ENCODE measurements around the gene MYO1E.

Gene MYO1E

GRCh38 chr15:59298225-59298853, 74.3 kb downstream of the MYO1E start:
- H3K4me1 ChIP-seq, result no peaks in the 10 kb centered on the region
- no peaks in the 10 kb centered on the region for H3K79me2 ChIP-seq
- H3K27me3 ChIP-seq (ENCODE audit: control insufficient read depth, insufficient read depth, low read length), result no peaks in the 10 kb centered on the region
- no peaks in the 10 kb centered on the region for H3K36me3 ChIP-seq (ENCODE audit: control insufficient read depth, insufficient read depth, low read length)
- no peak overlapping the region for H3K27ac ChIP-seq
- H3K4me2 ChIP-seq (ENCODE audit: low read length), result no peak overlapping the region
- H3K9ac ChIP-seq, result no peak overlapping the region
- no peak for TF ChIP-seq CTCF (IDR thresholded peaks at IDR 0.05)
- no peaks in the 10 kb centered on the region for H3K9me3 ChIP-seq (ENCODE audit: control insufficient read depth, low read length)
- no peak overlapping the region for H2AFZ ChIP-seq
- no peak overlapping the region for H3K4me3 ChIP-seq (ENCODE audit: low read depth, low read length)

GRCh38 chr15:59296181-59296617, 76.5 kb downstream of the MYO1E start:
- Histone ChIP-seq H3K4me1 (no peaks in the 10 kb centered on the region), H3K4me3 (ENCODE audit: low read depth, low read length) (no peak overlapping the region), H3K4me2 (ENCODE audit: low read length) (no peak overlapping the region), H3K27me3 (ENCODE audit: control insufficient read depth, insufficient read depth, low read length) (no peaks in the 10 kb centered on the region), H3K36me3 (ENCODE audit: control insufficient read depth, insufficient read depth, low read length) (no peaks in the 10 kb centered on the region), H2AFZ (no peak overlapping the region), H3K27ac (no peak overlapping the region), H3K9me3 (ENCODE audit: control insufficient read depth, low read length) (no peaks in the 10 kb centered on the region), H3K9ac (no peak overlapping the region), H3K79me2 (no peaks in the 10 kb centered on the region)
- TF ChIP-seq CTCF (IDR thresholded peaks at IDR 0.05), result no peak

- H3K9me3 ChIP-seq (ENCODE audit: control insufficient read depth, low read length), result no peaks in the 10 kb centered on the region
- H3K79me2 ChIP-seq, result no peaks in the 10 kb centered on the region
- no peak overlapping the region for H3K4me2 ChIP-seq (ENCODE audit: low read length)
- peak overlapping the region; percentile 19 for H3K27ac ChIP-seq
- no peak overlapping the region for H3K9ac ChIP-seq
- H2AFZ ChIP-seq, result no peak overlapping the region
- H3K27me3 ChIP-seq (ENCODE audit: control insufficient read depth, insufficient read depth, low read length), result no peaks in the 10 kb centered on the region
- no peaks in the 10 kb centered on the region for H3K4me1 ChIP-seq
- no peak for TF ChIP-seq CTCF (IDR thresholded peaks at IDR 0.05)
- no peaks in the 10 kb centered on the region for H3K36me3 ChIP-seq (ENCODE audit: control insufficient read depth, insufficient read depth, low read length)
- H3K4me3 ChIP-seq (ENCODE audit: low read depth, low read length), result no peak overlapping the region
These were observed 77.2 kb downstream of the MYO1E start for GRCh38 chr15:59295261-59296001.

- Histone ChIP-seq H3K4me3 (ENCODE audit: low read depth, low read length) (no peak overlapping the region), H2AFZ (no peak overlapping the region), H3K79me2 (no peaks in the 10 kb centered on the region), H3K36me3 (ENCODE audit: control insufficient read depth, insufficient read depth, low read length) (no peaks in the 10 kb centered on the region), H3K27ac (peak overlapping the region; percentile 19), H3K9me3 (ENCODE audit: control insufficient read depth, low read length) (no peaks in the 10 kb centered on the region), H3K4me2 (ENCODE audit: low read length) (no peak overlapping the region), H3K4me1 (no peaks in the 10 kb centered on the region), H3K27me3 (ENCODE audit: control insufficient read depth, insufficient read depth, low read length) (no peaks in the 10 kb centered on the region), H3K9ac (no peak overlapping the region)
- no peak for TF ChIP-seq CTCF (IDR thresholded peaks at IDR 0.05)
These were observed 78.0 kb downstream of the MYO1E start for GRCh38 chr15:59294574-59295260.

Measured in parathyroid adenoma (tissue), 2 donors.